ENCODE results near the gene TTC9.

The TTC9 gene

DNA sequence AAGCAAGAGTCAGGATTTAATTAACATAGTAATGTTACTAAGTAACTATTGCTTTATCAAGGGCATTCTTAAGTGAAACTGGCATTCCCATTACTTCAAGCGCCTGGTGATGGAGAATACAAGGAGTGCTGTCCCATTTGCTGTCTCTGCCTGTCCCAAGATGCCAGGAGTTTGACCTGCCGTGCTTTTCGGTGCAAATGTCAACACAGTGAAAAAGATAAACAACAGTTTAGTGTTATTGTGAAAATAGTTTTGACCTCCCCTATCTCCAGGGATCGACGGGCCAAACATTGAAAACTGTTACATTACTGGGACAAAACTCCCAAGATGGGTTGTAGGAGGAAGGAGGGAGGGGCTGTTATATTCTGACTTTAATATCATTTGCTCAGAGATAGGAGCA lies 74.8 kb downstream of the TTC9 start:
- Histone ChIP-seq H3K4me1 (ENCODE audit: insufficient read depth, low read length, poor library complexity, severe bottlenecking) (no peaks in the 10 kb centered on the region), H3K36me3 (ENCODE audit: insufficient read depth, low read length) (no peaks in the 10 kb centered on the region), H3K4me2 (ENCODE audit: low read depth, low read length, poor library complexity, severe bottlenecking) (no peak overlapping the region), H3K9me3 (ENCODE audit: insufficient read depth, low read depth, low read length) (no peaks in the 10 kb centered on the region), H3K4me3 (ENCODE audit: low read length, poor library complexity, severe bottlenecking) (no peak overlapping the region), H3K9me2 (replicated peaks; ENCODE audit: low read depth, low read length) (no peaks in the 10 kb centered on the region), H2AFZ (ENCODE audit: low read length) (no peak overlapping the region), H3F3A (ENCODE audit: low read depth) (no peaks in the 10 kb centered on the region), H4K20me1 (ENCODE audit: insufficient read depth, low read length, poor library complexity, severe bottlenecking) (no peaks in the 10 kb centered on the region), H3K79me2 (ENCODE audit: insufficient read depth, low read length) (no peaks in the 10 kb centered on the region), H3K27me3 (ENCODE audit: insufficient read depth, low read length, poor library complexity, severe bottlenecking) (no peaks in the 10 kb centered on the region), H3K9ac (ENCODE audit: low read depth, low read length, poor library complexity, severe bottlenecking) (no peak overlapping the region)
- TF ChIP-seq EZH2phosphoT487 (IDR thresholded peaks at IDR 0.05; ENCODE audit: borderline replicate concordance), result no peak
- TF ChIP-seq, protein P1, sequence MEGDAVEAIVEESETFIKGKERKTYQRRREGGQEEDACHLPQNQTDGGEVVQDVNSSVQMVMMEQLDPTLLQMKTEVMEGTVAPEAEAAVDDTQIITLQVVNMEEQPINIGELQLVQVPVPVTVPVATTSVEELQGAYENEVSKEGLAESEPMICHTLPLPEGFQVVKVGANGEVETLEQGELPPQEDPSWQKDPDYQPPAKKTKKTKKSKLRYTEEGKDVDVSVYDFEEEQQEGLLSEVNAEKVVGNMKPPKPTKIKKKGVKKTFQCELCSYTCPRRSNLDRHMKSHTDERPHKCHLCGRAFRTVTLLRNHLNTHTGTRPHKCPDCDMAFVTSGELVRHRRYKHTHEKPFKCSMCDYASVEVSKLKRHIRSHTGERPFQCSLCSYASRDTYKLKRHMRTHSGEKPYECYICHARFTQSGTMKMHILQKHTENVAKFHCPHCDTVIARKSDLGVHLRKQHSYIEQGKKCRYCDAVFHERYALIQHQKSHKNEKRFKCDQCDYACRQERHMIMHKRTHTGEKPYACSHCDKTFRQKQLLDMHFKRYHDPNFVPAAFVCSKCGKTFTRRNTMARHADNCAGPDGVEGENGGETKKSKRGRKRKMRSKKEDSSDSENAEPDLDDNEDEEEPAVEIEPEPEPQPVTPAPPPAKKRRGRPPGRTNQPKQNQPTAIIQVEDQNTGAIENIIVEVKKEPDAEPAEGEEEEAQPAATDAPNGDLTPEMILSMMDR (conservative IDR thresholded peaks at IDR 0.05; ENCODE audit: low read length), result no peak

DNA sequence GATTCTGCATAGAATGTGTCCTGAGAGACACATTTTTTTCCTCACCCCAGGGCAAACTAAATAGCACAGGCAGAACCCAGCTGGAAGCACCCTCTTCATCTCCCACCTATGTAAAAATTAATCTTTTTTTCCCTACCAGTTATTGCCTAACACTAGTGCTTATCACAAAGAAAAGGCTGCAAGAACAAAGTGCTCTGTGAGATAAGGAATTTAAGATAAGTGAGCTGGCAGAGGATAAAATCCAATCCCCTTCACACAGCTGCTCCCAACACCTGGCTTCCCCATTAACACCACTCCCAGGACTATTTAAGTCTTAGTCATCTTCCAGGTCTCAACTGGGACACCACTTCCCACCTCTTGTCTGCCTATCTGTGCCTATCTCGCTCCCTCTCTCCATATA lies 75.2 kb downstream of the TTC9 start:
- Histone ChIP-seq H3K27me3 (ENCODE audit: insufficient read depth, low read length, poor library complexity, severe bottlenecking) (no peaks in the 10 kb centered on the region), H3K79me2 (ENCODE audit: insufficient read depth, low read length) (no peaks in the 10 kb centered on the region), H4K20me1 (ENCODE audit: insufficient read depth, low read length, poor library complexity, severe bottlenecking) (no peaks in the 10 kb centered on the region), H3K4me1 (ENCODE audit: insufficient read depth, low read length, poor library complexity, severe bottlenecking) (no peaks in the 10 kb centered on the region), H3K4me3 (ENCODE audit: low read length, poor library complexity, severe bottlenecking) (no peak overlapping the region), H3K9me3 (ENCODE audit: insufficient read depth, low read depth, low read length) (no peaks in the 10 kb centered on the region), H3K9me2 (replicated peaks; ENCODE audit: low read depth, low read length) (no peaks in the 10 kb centered on the region), H3K9ac (ENCODE audit: low read depth, low read length, poor library complexity, severe bottlenecking) (no peak overlapping the region), H3K4me2 (ENCODE audit: low read depth, low read length, poor library complexity, severe bottlenecking) (no peak overlapping the region), H3K36me3 (ENCODE audit: insufficient read depth, low read length) (no peaks in the 10 kb centered on the region), H3F3A (ENCODE audit: low read depth) (no peaks in the 10 kb centered on the region), H2AFZ (ENCODE audit: low read length) (no peak overlapping the region)
- TF ChIP-seq EZH2phosphoT487 (IDR thresholded peaks at IDR 0.05; ENCODE audit: borderline replicate concordance), result no peak
- TF ChIP-seq, protein P1 (conservative IDR thresholded peaks at IDR 0.05; ENCODE audit: low read length), result no peak

DNA sequence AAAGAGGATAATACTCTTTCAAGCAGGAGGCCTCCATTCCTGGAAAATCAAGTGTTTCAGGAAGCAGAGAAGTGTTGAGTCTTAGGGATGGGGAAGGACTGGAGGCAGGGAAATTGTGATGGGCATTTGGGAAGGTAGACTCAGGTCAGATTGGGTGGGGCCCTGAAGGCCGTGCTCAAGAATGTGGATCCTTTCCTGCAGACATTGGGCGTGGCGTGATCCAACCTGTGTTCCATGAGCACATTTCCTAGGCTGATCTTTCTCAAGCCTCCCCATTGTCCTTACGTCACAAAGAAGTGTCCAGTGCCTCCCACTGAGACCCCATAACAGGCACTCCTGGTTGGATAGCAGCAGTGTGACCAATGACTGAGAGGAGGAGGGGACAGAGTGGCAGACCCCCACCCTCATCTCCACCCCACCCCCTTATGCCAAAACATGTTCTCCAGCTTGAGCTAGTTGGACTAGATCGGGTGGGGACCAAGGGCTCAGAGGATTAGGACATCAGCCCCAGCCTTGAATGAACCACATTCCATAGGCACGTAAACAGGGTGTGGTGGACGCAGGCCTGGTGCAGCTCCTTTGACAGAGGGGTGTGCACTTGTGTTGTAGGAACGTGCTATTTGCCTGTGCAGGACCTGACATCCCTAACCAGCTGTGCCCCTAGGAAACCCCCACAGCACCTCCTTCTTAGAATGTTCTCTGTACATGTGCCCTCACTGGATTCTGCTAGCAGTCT lies 76.8 kb downstream of the TTC9 start:
- Histone ChIP-seq H3K79me2 (ENCODE audit: insufficient read depth, low read length) (no peaks in the 10 kb centered on the region), H4K20me1 (ENCODE audit: insufficient read depth, low read length, poor library complexity, severe bottlenecking) (no peaks in the 10 kb centered on the region), H3K9me3 (ENCODE audit: insufficient read depth, low read depth, low read length) (no peaks in the 10 kb centered on the region), H3K27me3 (ENCODE audit: insufficient read depth, low read length, poor library complexity, severe bottlenecking) (no peaks in the 10 kb centered on the region), H3K36me3 (ENCODE audit: insufficient read depth, low read length) (no peaks in the 10 kb centered on the region), H3F3A (ENCODE audit: low read depth) (no peaks in the 10 kb centered on the region), H3K4me2 (ENCODE audit: low read depth, low read length, poor library complexity, severe bottlenecking) (no peak overlapping the region), H3K4me1 (ENCODE audit: insufficient read depth, low read length, poor library complexity, severe bottlenecking) (no peaks in the 10 kb centered on the region), H3K9ac (ENCODE audit: low read depth, low read length, poor library complexity, severe bottlenecking) (no peak overlapping the region), H2AFZ (ENCODE audit: low read length) (no peak overlapping the region), H3K4me3 (ENCODE audit: low read length, poor library complexity, severe bottlenecking) (no peak overlapping the region), H3K9me2 (replicated peaks; ENCODE audit: low read depth, low read length) (no peaks in the 10 kb centered on the region)
- TF ChIP-seq EZH2phosphoT487 (IDR thresholded peaks at IDR 0.05; ENCODE audit: borderline replicate concordance), result no peak
- TF ChIP-seq, protein P1 (conservative IDR thresholded peaks at IDR 0.05; ENCODE audit: low read length), result no peak

Measured in Loucy (cell line).